ENCODE results near the gene RAB39A. TPM values are rescaled to one million over a fixed set of nuclear protein-coding genes. Genes with fewer than 3 reads are reported as not detected.

Gene RAB39A
- total RNA-seq, 1 experiment from 2014 or later = 0.62 TPM

Other genes with a start within 250 kb of the RAB39A start
- gene SLN, start 216.4 kb upstream of the RAB39A start, total RNA-seq (2014; rRNA removed; shearing (Covaris generic)) = not detected in 2 replicates
- 11.2 and 13.8 TPM in 2 replicates for gene SLC35F2, start 69.7 kb upstream of the RAB39A start, total RNA-seq (2014; rRNA removed; shearing (Covaris generic))
- 16.3 and 34.3 TPM in 2 replicates for gene CUL5, start 80.5 kb downstream of the RAB39A start, total RNA-seq (2014; rRNA removed; shearing (Covaris generic))
- 144 and 159 TPM in 2 replicates for gene ACAT1, start 193.1 kb downstream of the RAB39A start, total RNA-seq (2014; rRNA removed; shearing (Covaris generic))

Measured in A172 (cell line).